AG04450 (cell line): ENCODE data around the gene URGCP. TPM values are rescaled to one million over a fixed set of nuclear protein-coding genes. Genes with fewer than 3 reads are reported as not detected.

ENCODE experiments used
- CTCF ChIA-PET: fragments of 300-600, 350-600 bp; formaldehyde crosslinking; extraction: SDS; loops from one replicate; lab custom pipeline; 2022; ENCODE audit warnings: antibody characterized with exemption, inconsistent platforms; lab: Charles Lee
- POLR2A ChIA-PET: fragments of 350-600 bp; formaldehyde crosslinking; extraction: SDS; loops from one replicate; lab custom pipeline; 2021; ENCODE audit warnings: antibody characterized with exemption, inconsistent platforms; lab: Yijun Ruan, JAX
- DNase-seq: peaks from one replicate; pipeline ENCODE4 v3.0.0-alpha.2; 2011; ENCODE audit warnings: low read depth, low spot score
- H3K27ac ChIP-seq: one replicate; pipeline ENCODE4 v1.5.1; 2012; ENCODE audit warnings: low read depth, low read length, control low read depth
- H3K27me3 ChIP-seq: one replicate; pipeline ENCODE4 v1.6.0; 2012; ENCODE audit warnings: low read length; ENCODE audit not compliant: control insufficient read depth, insufficient read depth
- H3K4me3 ChIP-seq: 2 replicates; pipeline ENCODE4 v1.5.1; 2011; ENCODE audit warnings: mild to moderate bottlenecking, low read depth, low read length, control low read depth
- H3K9me3 ChIP-seq: 2 replicates; pipeline ENCODE4 v1.5.1; 2012; ENCODE audit warnings: low read length; ENCODE audit not compliant: control insufficient read depth, insufficient read depth
- CTCF ChIP-seq: IDR thresholded peaks from 2 replicates; pipeline ENCODE4 v1.5.1; 2011; ENCODE audit warnings: low read depth, low read length, control low read depth, inconsistent platforms
- polyA plus RNA-seq: library from polyadenylated mRNA; depleted of rRNA; stranded (reverse); fragments of >200 nt; gene quantifications from 2 replicates; pipeline ENCODE4 v1.2.3, GENCODE V29; 2011

The URGCP gene
- polyA plus RNA-seq, 1 experiment = 23.1 TPM

GRCh38 chr7:43869006-43869866, 37.2 kb downstream of the URGCP start, which contains the start of gene MRPS24:
TSS of gene MRPS24 (minus strand) at chr7:43869517. CDS start at chr7:43869495, 22 bp downstream.
- Histone ChIP-seq H3K9me3 (no peaks in the 10 kb centered on the region), H3K27me3 (no peaks in the 10 kb centered on the region), H3K27ac (peak within 1 kb of the TSS; percentile 100), H3K4me3 (peak within 1 kb of the TSS; percentile 89)
- CTCF ChIA-PET = interaction anchor here (0.6 to 1.5 kb wide), 4 partner anchors 30 to 49 kb away, joined by 3 to 5 read pairs (median 4); no protein-coding TSS in a partner anchor
- no peak for TF ChIP-seq CTCF
- POLR2A ChIA-PET = interaction anchor here (0.6 to 1.9 kb wide), 8 partner anchors 11 to 286 kb away, joined by 3 to 7 read pairs (median 4); partner anchors contain the start of genes STK17A and UBE2D4
- DNase-seq = peak; percentile 91

GRCh38 chr7:43868681-43869005, 37.8 kb downstream of the URGCP start:
- no peak for DNase-seq
- CTCF ChIA-PET = interaction anchor here (1.2 to 1.5 kb wide), 2 partner anchors 29 to 30 kb away, joined by 4 to 5 read pairs; no protein-coding TSS in a partner anchor
- Histone ChIP-seq H3K27ac (peak overlapping the region; percentile 100), H3K27me3 (no peaks in the 10 kb centered on the region), H3K4me3 (peak overlapping the region; percentile 89), H3K9me3 (no peaks in the 10 kb centered on the region)
- TF ChIP-seq CTCF = no peak
- POLR2A ChIA-PET = interaction anchor here (1.9 kb wide), 1 partner anchor 10 kb away, joined by 7 read pairs; no protein-coding TSS in a partner anchor

GRCh38 chr7:43868181-43868580, 38.2 kb downstream of the URGCP start:
- no peaks in the 10 kb centered on the region for H3K27me3 ChIP-seq
- H3K9me3 ChIP-seq = no peaks in the 10 kb centered on the region
- no peak for TF ChIP-seq CTCF
- CTCF ChIA-PET = interaction anchor here (1.2 to 1.5 kb wide), 2 partner anchors 29 to 30 kb away, joined by 4 to 5 read pairs; no protein-coding TSS in a partner anchor
- POLR2A ChIA-PET = interaction anchor here (1.9 kb wide), 1 partner anchor 10 kb away, joined by 7 read pairs; no protein-coding TSS in a partner anchor
- H3K4me3 ChIP-seq = peak overlapping the region; percentile 89
- DNase-seq = no peak
- no peak overlapping the region for H3K27ac ChIP-seq

- H3K27ac ChIP-seq = no peak overlapping the region
- no peak for TF ChIP-seq CTCF
- peaks cover 2% of the 10 kb centered on the region for H3K27me3 ChIP-seq
- DNase-seq = no peak
- H3K9me3 ChIP-seq = no peaks in the 10 kb centered on the region
- H3K4me3 ChIP-seq = no peak overlapping the region
- CTCF ChIA-PET = no interaction called here
- POLR2A ChIA-PET = no interaction called here
Measured at GRCh38 chr7:43865277-43865676, 41.1 kb downstream of the URGCP start.

- no peak for TF ChIP-seq CTCF
- Histone ChIP-seq H3K27me3 (peaks cover 2% of the 10 kb centered on the region), H3K9me3 (no peaks in the 10 kb centered on the region), H3K4me3 (no peak overlapping the region), H3K27ac (no peak overlapping the region)
- CTCF ChIA-PET = interaction anchor here (1.0 kb wide), 1 partner anchor 282 kb away, joined by 3 read pairs; the partner anchor contains the start of gene STK17A
- no peak for DNase-seq
- POLR2A ChIA-PET = no interaction called here
Measured at GRCh38 chr7:43864126-43864525, 42.3 kb downstream of the URGCP start.
